ENCODE data around the gene DOCK10.

DOCK10 gene

GRCh38 chr2:225040856-225041206, 1.4 kb downstream of the DOCK10 start:
- Histone ChIP-seq H3K9me3 (replicated peaks; ENCODE audit: low read length) (no peaks in the 10 kb centered on the region), H3K9ac (ENCODE audit: low read depth, low read length) (peak overlapping the region; percentile 88), H3K4me1 (ENCODE audit: control insufficient read depth, insufficient read depth, low read length) (peaks cover 39% of the 10 kb centered on the region)

DNA sequence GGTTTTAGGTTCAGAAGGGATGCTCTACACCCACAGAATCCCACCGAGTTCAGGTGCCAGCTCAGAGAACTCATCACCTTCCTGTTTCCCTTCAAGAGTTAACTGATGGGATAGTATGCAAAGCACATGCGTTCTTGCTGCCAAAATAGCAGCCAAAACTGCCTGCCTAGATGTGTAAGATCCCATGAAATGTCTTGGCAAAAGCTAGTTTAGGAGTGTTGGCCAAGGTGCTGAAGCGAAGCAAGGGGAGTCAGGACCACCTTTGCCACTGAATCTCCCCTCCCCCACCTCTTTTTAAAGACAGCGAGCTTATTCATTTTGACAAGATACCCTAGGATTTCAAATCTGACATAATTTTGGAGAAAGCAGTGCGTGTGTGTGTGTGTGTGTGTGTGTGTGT, 2.1 kb downstream of the DOCK10 start:
- Histone ChIP-seq H3K9ac (ENCODE audit: low read depth, low read length) (peak overlapping the region; percentile 88), H3K4me3 (ENCODE audit: low read length) (peak overlapping the region; percentile 85), H3K4me2 (ENCODE audit: low read length) (peak overlapping the region; percentile 93)

More at GRCh38 chr2:225040856-225041206, 1.4 kb downstream of the DOCK10 start:
- peak overlapping the region; percentile 85 for H3K4me3 ChIP-seq (ENCODE audit: low read length)
- H3K36me3 ChIP-seq (ENCODE audit: insufficient read depth, low read length): no peaks in the 10 kb centered on the region
- H3K4me2 ChIP-seq (ENCODE audit: low read length): peak overlapping the region; percentile 93
- no peaks in the 10 kb centered on the region for H3K27me3 ChIP-seq (ENCODE audit: control insufficient read depth, insufficient read depth, low read length)

GRCh38 chr2:225038231-225038523, 4.1 kb downstream of the DOCK10 start:
- Histone ChIP-seq H3K9ac (ENCODE audit: low read depth, low read length) (no peak overlapping the region), H3K9me3 (replicated peaks; ENCODE audit: low read length) (no peaks in the 10 kb centered on the region), H3K27me3 (ENCODE audit: control insufficient read depth, insufficient read depth, low read length) (no peaks in the 10 kb centered on the region), H3K4me3 (ENCODE audit: low read length) (no peak overlapping the region), H3K4me1 (ENCODE audit: control insufficient read depth, insufficient read depth, low read length) (peaks cover 37% of the 10 kb centered on the region), H3K36me3 (ENCODE audit: insufficient read depth, low read length) (peaks cover 12% of the 10 kb centered on the region), H3K4me2 (ENCODE audit: low read length) (peak overlapping the region; percentile 93)

More for the DNA sequence above, 2.1 kb downstream of the DOCK10 start:
- no peaks in the 10 kb centered on the region for H3K27me3 ChIP-seq (ENCODE audit: control insufficient read depth, insufficient read depth, low read length)
- peaks cover under 1% of the 10 kb centered on the region for H3K36me3 ChIP-seq (ENCODE audit: insufficient read depth, low read length)
- peaks cover 39% of the 10 kb centered on the region for H3K4me1 ChIP-seq (ENCODE audit: control insufficient read depth, insufficient read depth, low read length)
- no peaks in the 10 kb centered on the region for H3K9me3 ChIP-seq (replicated peaks; ENCODE audit: low read length)

DNA sequence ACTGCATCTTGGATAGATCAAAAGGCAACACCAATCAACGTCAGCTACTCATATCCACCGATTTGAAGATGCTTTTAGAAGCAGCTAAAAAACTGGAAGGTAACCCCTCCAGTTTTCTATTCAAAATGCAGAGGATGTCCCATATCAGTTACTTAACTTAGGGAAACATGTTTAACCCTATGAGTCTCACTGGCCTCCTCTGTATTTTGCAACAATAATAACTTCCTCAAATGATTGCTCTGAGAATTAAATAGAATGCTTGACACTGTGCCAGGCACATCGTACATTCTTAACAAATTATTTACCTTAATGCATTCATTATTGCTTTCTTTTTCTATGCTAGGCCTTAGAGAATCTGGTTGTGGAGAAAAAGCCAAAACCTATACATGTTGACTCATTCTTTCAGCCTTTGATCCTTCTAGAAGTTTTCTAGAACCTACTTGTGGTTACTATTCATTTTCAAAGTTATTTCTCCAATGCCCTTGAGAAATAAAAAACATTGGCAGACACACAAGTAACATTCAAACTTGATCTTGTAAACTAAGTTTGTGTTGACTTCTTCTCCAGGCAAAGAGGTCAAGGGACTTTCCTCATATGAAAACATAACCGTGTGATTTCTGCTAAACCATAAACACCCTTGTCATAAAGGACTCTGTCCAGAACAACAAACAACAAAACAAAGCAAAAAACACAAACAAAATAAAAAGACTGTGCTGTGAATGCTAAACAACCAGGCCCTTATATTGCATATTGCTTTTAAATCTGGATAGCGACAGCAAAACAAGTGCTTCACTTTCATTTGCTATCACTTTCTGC, 4.6 kb downstream of the DOCK10 start:
- Histone ChIP-seq H3K36me3 (ENCODE audit: insufficient read depth, low read length) (peaks cover 12% of the 10 kb centered on the region), H3K27me3 (ENCODE audit: control insufficient read depth, insufficient read depth, low read length) (no peaks in the 10 kb centered on the region), H3K4me2 (ENCODE audit: low read length) (peak overlapping the region; percentile 93), H3K4me3 (ENCODE audit: low read length) (no peak overlapping the region), H3K9ac (ENCODE audit: low read depth, low read length) (no peak overlapping the region), H3K9me3 (replicated peaks; ENCODE audit: low read length) (no peaks in the 10 kb centered on the region), H3K4me1 (ENCODE audit: control insufficient read depth, insufficient read depth, low read length) (peaks cover 32% of the 10 kb centered on the region)

DNA sequence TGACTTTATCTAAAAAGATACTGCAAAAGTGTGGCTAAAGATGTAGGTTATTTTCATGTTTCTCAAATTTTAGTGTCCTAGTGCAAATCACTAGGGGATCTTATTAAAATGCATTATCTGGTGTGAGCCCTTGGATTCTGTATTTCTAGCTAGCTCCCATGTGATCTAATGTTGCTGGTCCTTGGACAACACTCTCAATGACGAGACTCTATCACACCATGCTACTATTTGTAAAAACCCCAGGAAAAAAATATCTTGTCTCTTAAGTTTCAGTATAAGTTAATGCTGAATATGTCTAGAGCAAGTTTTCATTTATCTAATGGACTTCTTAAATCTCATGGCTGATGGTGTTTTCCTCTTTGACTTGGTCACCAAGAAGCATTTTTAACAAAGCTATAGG, 5.8 kb downstream of the DOCK10 start:
- Histone ChIP-seq H3K4me3 (ENCODE audit: low read length) (no peak overlapping the region), H3K4me2 (ENCODE audit: low read length) (no peak overlapping the region), H3K27me3 (ENCODE audit: control insufficient read depth, insufficient read depth, low read length) (no peaks in the 10 kb centered on the region), H3K9me3 (replicated peaks; ENCODE audit: low read length) (no peaks in the 10 kb centered on the region), H3K4me1 (ENCODE audit: control insufficient read depth, insufficient read depth, low read length) (peaks cover 32% of the 10 kb centered on the region), H3K36me3 (ENCODE audit: insufficient read depth, low read length) (peaks cover 15% of the 10 kb centered on the region), H3K9ac (ENCODE audit: low read depth, low read length) (no peak overlapping the region)

- Histone ChIP-seq H3K4me2 (ENCODE audit: low read length) (no peak overlapping the region), H3K4me1 (ENCODE audit: control insufficient read depth, insufficient read depth, low read length) (peaks cover 13% of the 10 kb centered on the region), H3K9me3 (replicated peaks; ENCODE audit: low read length) (no peaks in the 10 kb centered on the region), H3K27me3 (ENCODE audit: control insufficient read depth, insufficient read depth, low read length) (no peaks in the 10 kb centered on the region), H3K4me3 (ENCODE audit: low read length) (no peak overlapping the region), H3K9ac (ENCODE audit: low read depth, low read length) (no peak overlapping the region), H3K36me3 (ENCODE audit: insufficient read depth, low read length) (peaks cover 15% of the 10 kb centered on the region)
These were observed 8.6 kb downstream of the DOCK10 start for GRCh38 chr2:225033440-225034318.

- Histone ChIP-seq H3K27me3 (ENCODE audit: control insufficient read depth, insufficient read depth, low read length) (no peaks in the 10 kb centered on the region), H3K36me3 (ENCODE audit: insufficient read depth, low read length) (peaks cover 15% of the 10 kb centered on the region), H3K4me1 (ENCODE audit: control insufficient read depth, insufficient read depth, low read length) (peaks cover 9% of the 10 kb centered on the region), H3K9ac (ENCODE audit: low read depth, low read length) (no peak overlapping the region), H3K4me2 (ENCODE audit: low read length) (no peak overlapping the region), H3K4me3 (ENCODE audit: low read length) (no peak overlapping the region), H3K9me3 (replicated peaks; ENCODE audit: low read length) (no peaks in the 10 kb centered on the region)
These were observed 10.0 kb downstream of the DOCK10 start for GRCh38 chr2:225032246-225032645.

DNA sequence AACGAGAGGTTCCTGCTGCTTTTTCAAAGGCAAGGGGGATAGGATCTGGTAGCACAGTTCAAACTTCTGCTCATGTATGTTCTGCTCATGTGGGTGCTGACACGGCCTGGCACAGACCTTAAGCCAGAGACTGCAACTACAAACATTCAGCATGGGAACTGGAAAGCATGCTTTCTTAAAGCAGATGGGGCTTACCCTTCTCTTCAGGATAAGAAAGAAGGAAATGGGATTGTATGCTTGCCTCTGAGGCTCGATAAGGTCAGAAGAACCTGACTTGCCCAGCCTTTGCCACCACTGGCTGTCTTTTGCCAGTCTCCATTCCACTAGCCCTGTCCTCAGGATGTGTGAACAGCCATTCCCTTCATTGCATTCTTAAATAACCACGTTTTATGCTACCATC, 10.7 kb downstream of the DOCK10 start:
- Histone ChIP-seq H3K9ac (ENCODE audit: low read depth, low read length) (no peak overlapping the region), H3K9me3 (replicated peaks; ENCODE audit: low read length) (no peaks in the 10 kb centered on the region), H3K27me3 (ENCODE audit: control insufficient read depth, insufficient read depth, low read length) (no peaks in the 10 kb centered on the region), H3K4me1 (ENCODE audit: control insufficient read depth, insufficient read depth, low read length) (peaks cover 15% of the 10 kb centered on the region), H3K4me3 (ENCODE audit: low read length) (no peak overlapping the region), H3K36me3 (ENCODE audit: insufficient read depth, low read length) (peaks cover 15% of the 10 kb centered on the region), H3K4me2 (ENCODE audit: low read length) (no peak overlapping the region)

DNA sequence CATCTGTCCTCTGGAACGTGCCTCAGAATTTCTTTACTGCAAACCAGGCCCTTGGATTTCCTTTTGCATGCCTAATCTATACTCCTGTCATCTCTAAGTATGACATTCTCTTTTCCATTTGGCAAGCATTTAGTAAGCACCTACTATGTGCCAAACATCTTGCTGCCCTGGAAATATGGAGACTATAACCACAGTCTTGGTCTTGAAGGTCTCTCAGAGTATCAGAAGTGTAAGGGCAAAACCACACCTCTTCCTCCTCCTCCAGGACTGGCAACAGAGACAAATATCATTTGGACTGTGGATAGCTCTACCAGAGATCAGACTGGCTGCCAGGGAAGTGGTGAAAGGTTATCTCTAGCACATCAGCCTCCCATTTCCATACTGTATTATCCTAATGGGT, 11.4 kb downstream of the DOCK10 start:
- H3K27me3 ChIP-seq (ENCODE audit: control insufficient read depth, insufficient read depth, low read length): no peaks in the 10 kb centered on the region
- H3K4me2 ChIP-seq (ENCODE audit: low read length): no peak overlapping the region
- no peaks in the 10 kb centered on the region for H3K9me3 ChIP-seq (replicated peaks; ENCODE audit: low read length)
- H3K36me3 ChIP-seq (ENCODE audit: insufficient read depth, low read length): peaks cover 15% of the 10 kb centered on the region
- peaks cover 22% of the 10 kb centered on the region for H3K4me1 ChIP-seq (ENCODE audit: control insufficient read depth, insufficient read depth, low read length)
- H3K4me3 ChIP-seq (ENCODE audit: low read length): no peak overlapping the region
- no peak overlapping the region for H3K9ac ChIP-seq (ENCODE audit: low read depth, low read length)

GRCh38 chr2:225030203-225030602, 12.1 kb downstream of the DOCK10 start:
- Histone ChIP-seq H3K36me3 (ENCODE audit: insufficient read depth, low read length) (peaks cover 15% of the 10 kb centered on the region), H3K9ac (ENCODE audit: low read depth, low read length) (no peak overlapping the region), H3K9me3 (replicated peaks; ENCODE audit: low read length) (no peaks in the 10 kb centered on the region), H3K4me1 (ENCODE audit: control insufficient read depth, insufficient read depth, low read length) (peaks cover 29% of the 10 kb centered on the region), H3K27me3 (ENCODE audit: control insufficient read depth, insufficient read depth, low read length) (no peaks in the 10 kb centered on the region), H3K4me2 (ENCODE audit: low read length) (no peak overlapping the region), H3K4me3 (ENCODE audit: low read length) (no peak overlapping the region)

DNA sequence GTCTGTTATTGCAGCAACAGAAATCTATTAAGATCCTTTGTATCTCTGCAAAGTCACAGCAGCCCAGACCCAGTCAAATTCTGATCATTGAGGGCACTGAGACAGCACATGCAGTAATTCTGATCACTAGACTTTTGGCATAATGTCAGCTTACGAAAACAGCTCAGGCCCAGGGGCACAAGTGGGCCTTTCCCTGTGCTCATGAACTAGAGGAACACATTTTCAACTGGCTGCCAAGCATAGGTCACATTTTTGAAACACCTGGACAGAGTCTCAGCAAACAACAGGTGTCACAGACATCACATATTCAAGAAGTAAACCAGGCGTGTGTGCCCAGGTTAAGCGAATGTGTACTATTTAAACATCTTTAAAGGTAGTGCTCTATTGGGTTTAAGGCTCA, 13.7 kb downstream of the DOCK10 start:
- H3K9me3 ChIP-seq (replicated peaks; ENCODE audit: low read length): no peaks in the 10 kb centered on the region
- H3K4me2 ChIP-seq (ENCODE audit: low read length): no peak overlapping the region
- H3K36me3 ChIP-seq (ENCODE audit: insufficient read depth, low read length): peaks cover 6% of the 10 kb centered on the region
- no peaks in the 10 kb centered on the region for H3K27me3 ChIP-seq (ENCODE audit: control insufficient read depth, insufficient read depth, low read length)
- H3K9ac ChIP-seq (ENCODE audit: low read depth, low read length): no peak overlapping the region
- no peak overlapping the region for H3K4me3 ChIP-seq (ENCODE audit: low read length)
- peaks cover 35% of the 10 kb centered on the region for H3K4me1 ChIP-seq (ENCODE audit: control insufficient read depth, insufficient read depth, low read length)

Data from skeletal muscle satellite cell (primary cell).